H54 (cell line): ENCODE measurements around the gene ZBED1.
"Not testable (repeated sequence)": the region's sequence is repeated elsewhere in the genome, so short reads cannot be mapped to it uniquely, and the experiment has no call there.

Experiments used
- DNase-seq: peaks from one replicate; pipeline ENCODE4 v3.0.0; 2011; ENCODE audit warnings: low spot score, mixed read lengths; ENCODE audit not compliant: insufficient read length
- FAIRE-seq: peaks from 3 replicates; lab custom pipeline; 2011; peaks lifted over from hg19 to GRCh38; lab: Jason Lieb, UNC
- POLR2A ChIP-seq: IDR thresholded peaks from 2 replicates; pipeline ENCODE4 v1.6.1; 2011; ENCODE audit warnings: low read depth, mild to moderate bottlenecking, low read length

The ZBED1 gene

GRCh38 chrX:2533424-2533823 is 32.6 kb upstream of the ZBED1 start:
- DNase-seq: no peak
- FAIRE-seq: no peak
- TF ChIP-seq POLR2A: no peak

GRCh38 chrX:2526390-2526789 is 25.6 kb upstream of the ZBED1 start:
- FAIRE-seq (no peak), DNase-seq (no peak)
- TF ChIP-seq POLR2A: no peak

GRCh38 chrX:2523911-2524310 is 23.1 kb upstream of the ZBED1 start:
- no peak for FAIRE-seq
- no peak for DNase-seq
- TF ChIP-seq POLR2A: no peak

- TF ChIP-seq POLR2A: no peak
- FAIRE-seq: no peak
- DNase-seq: no peak
Measured at GRCh38 chrX:2521927-2522386, 21.2 kb upstream of the ZBED1 start.

- no peak for DNase-seq
- no peak for TF ChIP-seq POLR2A
- no peak for FAIRE-seq
Measured at GRCh38 chrX:2521092-2521926, 20.5 kb upstream of the ZBED1 start.

- no peak for TF ChIP-seq POLR2A
- DNase-seq: no peak
- no peak for FAIRE-seq
Measured at GRCh38 chrX:2520539-2520938, 19.8 kb upstream of the ZBED1 start.

GRCh38 chrX:2519638-2520037 is 18.9 kb upstream of the ZBED1 start:
- DNase-seq, FAIRE-seq: not testable (repeated sequence)

GRCh38 chrX:2517055-2517454 is 16.3 kb upstream of the ZBED1 start:
- no peak for FAIRE-seq
- TF ChIP-seq POLR2A: no peak
- DNase-seq: no peak

- no peak for FAIRE-seq
- DNase-seq: no peak
- no peak for TF ChIP-seq POLR2A
Measured at GRCh38 chrX:2516623-2517022, 15.8 kb upstream of the ZBED1 start.

GRCh38 chrX:2514131-2514530 is 13.4 kb upstream of the ZBED1 start:
- FAIRE-seq: no peak
- DNase-seq: no peak
- no peak for TF ChIP-seq POLR2A

- FAIRE-seq (no peak), DNase-seq (no peak)
- no peak for TF ChIP-seq POLR2A
Measured at GRCh38 chrX:2513121-2513664, 12.4 kb upstream of the ZBED1 start.

GRCh38 chrX:2512501-2512900 is 11.7 kb upstream of the ZBED1 start:
- no peak for FAIRE-seq
- DNase-seq: no peak
- no peak for TF ChIP-seq POLR2A

- DNase-seq (no peak), FAIRE-seq (no peak)
- no peak for TF ChIP-seq POLR2A
Measured at GRCh38 chrX:2511326-2511725, 10.6 kb upstream of the ZBED1 start.

GRCh38 chrX:2508648-2509335 is 8.0 kb upstream of the ZBED1 start:
- DNase-seq: no peak
- FAIRE-seq: no peak
- no peak for TF ChIP-seq POLR2A
